Amygdala (tissue), 56 donors: ENCODE results near the gene ARMH3.

Experiments used
- DNase-seq, 56 donors: peaks; one replicate each; lab custom pipeline; 2025; lab: John Stamatoyannopoulos, UW

The ARMH3 gene, protein sequence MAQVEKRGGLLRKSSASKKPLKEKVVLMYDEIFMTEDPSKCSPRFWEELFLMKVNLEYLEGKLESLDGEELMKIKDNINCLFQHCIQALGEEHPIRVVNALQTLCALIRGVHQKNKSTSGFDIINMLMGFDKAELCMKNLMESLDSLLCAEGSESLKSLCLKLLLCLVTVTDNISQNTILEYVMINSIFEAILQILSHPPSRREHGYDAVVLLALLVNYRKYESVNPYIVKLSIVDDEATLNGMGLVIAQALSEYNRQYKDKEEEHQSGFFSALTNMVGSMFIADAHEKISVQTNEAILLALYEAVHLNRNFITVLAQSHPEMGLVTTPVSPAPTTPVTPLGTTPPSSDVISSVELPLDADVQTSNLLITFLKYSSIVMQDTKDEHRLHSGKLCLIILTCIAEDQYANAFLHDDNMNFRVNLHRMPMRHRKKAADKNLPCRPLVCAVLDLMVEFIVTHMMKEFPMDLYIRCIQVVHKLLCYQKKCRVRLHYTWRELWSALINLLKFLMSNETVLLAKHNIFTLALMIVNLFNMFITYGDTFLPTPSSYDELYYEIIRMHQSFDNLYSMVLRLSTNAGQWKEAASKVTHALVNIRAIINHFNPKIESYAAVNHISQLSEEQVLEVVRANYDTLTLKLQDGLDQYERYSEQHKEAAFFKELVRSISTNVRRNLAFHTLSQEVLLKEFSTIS

DNA sequence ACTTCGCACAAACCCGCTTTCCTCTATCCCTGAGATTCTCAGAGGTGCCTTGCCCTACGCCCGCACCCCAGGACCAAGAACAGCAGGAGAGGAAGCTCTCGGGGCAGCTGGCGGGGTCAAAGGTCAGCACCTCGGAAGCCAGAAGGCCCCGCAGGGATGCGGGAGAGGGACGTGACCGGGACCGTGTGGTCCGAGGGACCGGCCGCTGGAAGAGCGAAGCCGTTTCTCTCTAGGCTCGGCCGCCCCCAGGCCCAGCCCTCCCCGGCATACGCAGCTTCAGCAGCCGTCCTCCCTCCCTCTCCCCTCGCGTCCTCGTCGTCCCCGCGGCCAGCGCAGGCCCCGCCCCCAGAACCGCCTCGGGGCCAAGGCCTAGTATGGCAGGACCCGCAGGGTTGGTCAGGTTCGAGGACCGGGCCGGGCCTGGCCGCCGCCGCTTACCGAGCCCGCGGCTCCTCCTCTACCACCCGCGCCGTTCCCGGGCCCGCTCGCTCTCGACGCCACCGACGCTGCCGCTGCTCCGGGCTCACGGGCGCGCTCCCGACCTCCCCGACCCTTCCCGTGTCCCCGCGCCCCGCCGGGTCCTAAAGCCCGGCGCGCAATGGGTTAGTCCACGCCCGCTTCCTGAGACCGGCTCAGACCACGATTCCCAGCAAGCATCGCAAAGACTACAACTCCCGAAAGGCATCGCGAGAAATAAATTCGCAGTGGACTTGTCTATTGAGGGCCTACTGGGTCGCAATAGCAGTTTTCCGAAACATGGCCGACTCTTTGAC, at the start of gene ARMH3:
Gene ARMH3 (minus strand): TSS at position 527 of the 773 bp plus-strand sequence. CDS start 16,059 bp downstream, outside the sequence.
- peak; percentile 38 to 98 (median 91) for DNase-seq

DNA sequence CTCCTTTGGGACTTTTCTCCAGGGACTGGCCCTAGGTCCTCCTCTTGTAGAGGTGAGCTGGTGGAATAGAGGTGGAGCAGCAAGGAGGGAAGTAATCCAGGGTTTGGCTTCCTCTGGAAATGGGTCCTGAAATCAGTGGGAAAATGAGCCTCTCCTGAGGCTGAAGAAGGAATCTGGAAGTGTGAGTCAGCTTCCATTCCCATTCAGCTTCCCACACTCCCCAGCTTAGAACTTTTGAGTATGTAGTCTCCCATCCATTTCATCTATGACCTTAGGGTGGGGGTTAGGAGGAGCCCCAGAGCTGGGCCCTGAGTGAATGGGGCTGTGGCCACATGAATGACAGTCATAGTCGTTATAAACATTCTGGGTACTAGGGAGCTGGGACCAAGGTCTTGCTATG, 46.4 kb upstream of the ARMH3 start:
- no peak for DNase-seq

DNA sequence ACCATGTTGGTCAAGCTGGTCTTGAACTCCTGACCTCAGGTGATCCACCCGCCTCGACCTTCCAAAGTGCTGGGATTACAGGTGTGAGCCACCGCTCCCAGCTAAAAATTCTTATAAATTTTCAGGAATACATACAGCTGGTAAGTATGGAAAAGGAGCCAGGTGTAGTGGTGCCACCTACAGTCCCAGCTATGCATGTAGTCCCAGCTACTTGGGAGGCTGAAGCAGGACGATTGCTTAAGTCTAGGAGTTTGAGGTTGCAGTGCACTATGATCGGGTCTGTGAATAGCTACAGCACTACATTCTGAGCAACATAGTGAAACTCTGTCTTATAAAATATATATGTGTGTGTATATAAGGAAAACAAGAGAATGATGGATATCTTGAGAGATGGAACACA, 45.2 kb upstream of the ARMH3 start:
- no peak for DNase-seq

DNA sequence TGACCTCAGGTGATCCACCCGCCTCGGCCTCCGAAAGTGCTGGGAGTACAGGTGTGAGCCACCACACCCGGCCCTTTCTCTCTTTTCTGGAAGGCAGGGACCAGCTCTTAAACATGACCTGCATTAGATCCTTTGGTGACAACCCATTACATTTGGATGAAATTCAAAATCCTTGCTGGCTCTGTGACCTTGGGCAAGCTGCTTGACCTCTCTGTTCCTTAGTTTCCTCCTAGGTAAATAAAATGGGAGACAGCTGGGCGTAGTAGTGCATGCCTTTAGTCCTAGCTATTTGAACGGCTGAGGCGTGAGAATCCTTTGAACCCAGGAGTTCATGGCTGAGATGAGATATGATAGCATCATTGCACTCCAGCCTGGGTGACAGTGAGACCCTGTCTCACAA, 40.5 kb upstream of the ARMH3 start:
- DNase-seq = no peak

DNA sequence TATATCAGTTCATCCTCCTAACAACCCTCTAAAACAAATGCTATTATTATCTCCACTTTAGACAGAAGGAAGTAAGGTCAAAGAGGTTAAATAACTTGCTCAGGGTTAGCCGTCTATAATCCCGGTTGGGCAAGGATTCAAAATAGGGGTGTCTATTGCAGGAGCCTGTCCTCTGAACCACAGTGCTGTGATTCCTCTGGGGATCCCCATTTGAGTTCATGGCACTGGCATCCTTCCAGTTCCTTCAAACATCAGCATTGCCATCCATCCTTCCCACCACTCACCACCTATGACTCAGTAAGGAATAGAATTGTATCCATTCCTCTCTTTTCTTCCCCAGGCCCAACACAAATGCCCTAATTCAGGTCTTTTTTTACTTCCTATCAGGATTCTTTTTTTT, 34.8 kb upstream of the ARMH3 start:
- no peak for DNase-seq

DNA sequence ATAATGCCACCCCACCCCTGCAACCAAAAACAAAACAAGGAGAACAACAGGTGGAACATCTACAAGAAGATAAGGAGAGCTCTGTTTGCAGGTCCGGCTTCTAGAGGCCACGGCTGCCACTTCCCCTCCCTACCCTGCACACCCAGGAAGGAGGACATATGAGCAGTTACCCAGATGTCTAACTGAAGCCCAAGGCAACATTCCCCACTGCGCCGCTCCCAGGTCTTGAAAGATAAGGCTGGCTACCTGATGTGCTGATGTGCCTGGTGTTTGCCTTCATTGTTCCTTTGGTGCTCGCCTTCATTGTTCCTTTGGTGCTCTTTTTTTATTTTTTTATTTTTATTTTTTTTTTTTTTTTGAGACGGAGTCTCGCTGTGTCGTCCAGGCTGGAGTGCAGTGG, 30.2 kb upstream of the ARMH3 start:
- no peak for DNase-seq

DNA sequence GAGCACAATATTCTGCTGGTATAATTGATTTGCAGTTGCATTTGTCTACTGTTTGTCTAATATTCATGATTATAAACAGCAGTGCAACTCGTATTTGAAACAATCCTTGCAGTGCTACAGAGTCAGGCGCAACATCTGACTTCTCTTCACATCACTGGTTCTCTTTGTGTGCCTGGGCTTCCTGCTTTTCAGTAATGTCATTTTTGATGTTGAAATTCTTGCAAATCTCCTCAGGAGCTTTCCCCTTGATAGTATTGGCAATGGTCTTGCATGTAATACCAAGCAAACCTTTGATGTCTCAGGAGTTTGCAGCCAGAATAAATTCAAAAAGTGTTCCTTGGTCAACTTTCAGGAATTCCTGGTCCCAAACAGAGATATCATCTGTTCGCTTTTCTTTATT, 29.4 kb upstream of the ARMH3 start:
- no peak for DNase-seq

DNA sequence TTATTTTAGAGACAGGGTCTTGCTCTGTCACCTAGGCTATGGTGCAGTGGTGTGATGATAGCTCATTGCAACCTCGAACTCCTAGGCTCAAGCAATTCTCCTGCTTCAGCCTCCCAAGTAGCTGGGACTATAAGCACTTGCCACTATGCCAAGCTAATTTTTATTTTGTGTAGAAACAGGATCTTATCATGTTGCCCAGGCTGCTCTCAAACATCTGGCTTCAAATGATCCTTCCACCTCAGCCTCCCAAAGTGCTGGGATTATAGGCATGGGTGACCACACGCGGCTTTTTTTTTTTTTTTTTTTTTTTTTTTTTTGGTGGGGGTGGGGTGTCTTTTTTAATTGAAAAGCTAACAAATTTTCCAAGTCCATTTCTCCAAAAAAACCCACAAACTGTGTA, 27.6 kb upstream of the ARMH3 start:
- DNase-seq = no peak

DNA sequence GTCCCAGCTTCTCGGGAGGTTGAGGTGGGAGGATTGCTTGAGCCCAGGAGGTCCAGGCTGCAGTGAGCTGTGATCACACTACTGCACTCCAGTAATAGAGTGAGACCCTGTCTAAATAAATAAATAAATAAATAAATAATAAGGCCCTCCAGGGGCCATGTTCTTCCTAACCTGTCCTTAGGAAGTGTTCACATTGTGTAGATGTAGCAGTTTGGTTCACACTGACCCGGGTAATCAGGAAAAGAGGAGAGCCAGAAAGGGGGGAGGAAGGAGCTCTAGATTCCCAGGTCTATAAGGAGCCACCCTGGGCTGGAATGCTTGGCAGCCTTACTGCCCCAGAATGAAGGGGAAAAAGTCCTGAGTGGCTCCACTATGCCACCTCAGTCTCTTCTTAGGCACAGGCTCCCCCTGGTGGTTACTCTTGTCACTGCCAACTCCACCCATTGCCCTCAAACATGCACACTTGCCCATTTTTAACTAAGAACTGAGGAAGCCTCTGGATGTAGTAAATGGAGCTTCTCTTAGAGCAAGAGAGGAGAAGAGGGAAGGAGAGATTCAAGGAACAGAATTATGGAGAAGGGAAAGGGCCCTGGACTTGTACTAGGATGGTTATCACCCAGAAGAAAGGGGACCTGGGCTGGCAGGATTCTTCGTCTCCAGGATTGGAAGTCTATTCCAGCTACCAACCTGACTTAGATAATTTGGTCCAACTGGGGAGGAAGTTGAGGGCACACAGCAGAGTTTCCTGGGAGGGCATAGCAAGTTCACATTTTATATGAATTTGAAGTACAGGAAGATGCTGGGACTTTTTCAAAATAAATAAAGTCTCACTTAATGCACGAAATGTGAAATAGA, 16.9 kb upstream of the ARMH3 start:
- DNase-seq = peak in 52 of 56 donors; percentile 2 to 92 (median 52)

DNA sequence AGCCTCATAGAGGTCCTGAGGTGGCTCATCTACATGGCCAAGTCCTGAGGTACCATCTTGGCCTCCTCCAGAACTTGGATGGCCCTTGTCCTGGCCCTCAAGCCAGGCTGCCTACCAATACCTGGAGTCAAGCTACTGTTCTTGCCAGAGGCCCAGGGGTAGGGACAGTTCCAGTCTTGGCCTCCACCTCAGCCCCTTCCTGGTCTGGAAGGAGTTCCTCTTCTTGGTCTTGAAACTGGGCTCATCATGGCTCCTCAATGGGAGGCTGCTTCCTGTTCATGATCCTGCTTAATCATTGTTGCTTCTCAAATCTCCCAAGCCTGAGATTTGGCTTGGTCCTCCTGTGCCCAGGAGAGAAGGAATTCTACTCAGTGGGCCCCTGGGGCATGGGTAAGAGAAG, 13.1 kb upstream of the ARMH3 start:
- no peak for DNase-seq

DNA sequence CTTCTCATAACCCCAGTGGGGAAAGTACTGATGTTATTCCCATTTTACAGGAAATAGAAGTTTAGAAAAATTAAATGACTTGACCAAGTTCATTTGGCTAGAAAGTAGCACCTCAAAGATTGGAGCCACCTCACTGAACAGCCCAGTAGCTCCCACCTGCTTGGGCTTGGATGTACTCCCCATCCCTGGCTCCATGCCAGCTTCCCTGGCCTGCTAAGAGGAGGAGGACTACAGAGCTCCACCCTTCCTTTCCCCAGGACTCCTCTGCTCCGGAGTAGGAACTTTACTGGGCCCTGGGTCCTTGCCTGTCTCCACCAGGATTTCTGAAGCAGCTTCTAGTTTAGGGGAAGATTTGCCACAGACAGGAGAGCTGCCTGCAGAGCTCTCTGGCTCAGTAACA, 12.2 kb upstream of the ARMH3 start:
- peak in 1 of 56 donors; percentile 0 for DNase-seq

DNA sequence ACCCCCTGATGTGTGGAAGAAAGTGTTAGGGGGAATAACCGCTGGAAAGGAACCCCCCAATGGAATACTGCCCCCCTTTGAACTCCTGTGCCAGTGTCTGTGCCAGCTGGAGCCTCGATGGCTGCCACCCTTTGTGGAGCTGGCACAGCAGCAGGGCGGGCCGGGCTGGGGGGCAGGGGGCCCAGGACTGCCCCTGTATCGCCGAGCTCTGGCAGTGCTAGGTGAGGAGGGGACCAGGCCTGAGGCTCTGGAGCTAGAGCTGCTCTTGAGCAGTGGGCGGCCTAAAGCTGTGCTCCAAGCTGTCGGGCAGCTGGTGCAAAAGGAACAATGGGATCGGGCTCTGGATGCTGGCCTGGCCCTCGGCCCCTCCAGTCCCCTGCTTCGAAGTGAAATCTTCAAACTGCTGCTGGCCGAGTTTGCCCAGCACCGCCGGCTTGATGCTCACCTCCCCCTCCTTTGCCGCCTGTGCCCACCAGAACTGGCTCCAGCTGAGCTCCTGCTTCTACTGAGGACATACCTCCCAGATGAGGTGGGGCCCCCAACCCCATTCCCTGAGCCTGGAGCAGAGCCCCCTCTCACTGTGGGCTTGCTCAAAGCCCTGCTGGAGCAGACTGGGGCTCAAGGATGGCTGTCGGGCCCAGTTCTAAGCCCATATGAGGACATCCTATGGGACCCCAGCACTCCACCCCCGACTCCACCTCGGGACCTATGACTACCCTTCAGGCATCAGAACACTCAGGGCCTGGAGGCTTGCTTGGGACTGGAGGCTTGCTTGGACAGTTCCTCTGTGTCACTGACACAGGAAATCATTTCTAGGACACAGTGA, 11.3 kb upstream of the ARMH3 start:
- DNase-seq = no peak

DNA sequence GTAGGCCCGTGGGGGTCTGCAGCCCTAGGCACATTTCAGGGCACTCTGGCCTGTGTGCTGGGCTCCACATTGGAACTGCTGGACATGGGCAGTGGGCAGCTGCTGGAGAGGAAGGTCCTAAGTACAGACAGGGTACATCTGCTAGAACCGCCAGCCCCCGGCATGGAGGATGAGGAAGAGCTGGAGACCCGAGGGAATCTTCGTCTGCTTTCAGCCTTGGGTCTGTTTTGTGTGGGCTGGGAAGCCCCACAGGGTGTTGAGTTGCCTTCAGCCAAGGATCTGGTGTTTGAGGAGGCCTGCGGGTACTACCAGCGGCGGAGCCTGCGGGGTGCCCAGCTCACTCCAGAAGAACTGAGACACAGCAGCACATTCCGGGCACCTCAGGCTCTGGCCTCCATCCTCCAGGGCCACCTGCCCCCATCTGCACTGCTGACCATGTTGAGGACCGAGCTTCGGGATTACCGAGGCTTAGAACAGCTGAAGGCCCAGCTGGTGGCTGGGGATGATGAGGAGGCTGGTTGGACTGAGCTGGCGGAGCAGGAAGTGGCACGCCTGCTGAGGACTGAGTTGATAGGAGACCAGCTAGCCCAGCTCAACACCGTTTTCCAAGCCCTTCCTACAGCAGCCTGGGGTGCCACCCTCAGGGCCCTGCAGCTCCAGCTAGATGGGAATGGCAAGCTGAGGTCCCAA, 10.6 kb upstream of the ARMH3 start:
- no peak for DNase-seq

DNA sequence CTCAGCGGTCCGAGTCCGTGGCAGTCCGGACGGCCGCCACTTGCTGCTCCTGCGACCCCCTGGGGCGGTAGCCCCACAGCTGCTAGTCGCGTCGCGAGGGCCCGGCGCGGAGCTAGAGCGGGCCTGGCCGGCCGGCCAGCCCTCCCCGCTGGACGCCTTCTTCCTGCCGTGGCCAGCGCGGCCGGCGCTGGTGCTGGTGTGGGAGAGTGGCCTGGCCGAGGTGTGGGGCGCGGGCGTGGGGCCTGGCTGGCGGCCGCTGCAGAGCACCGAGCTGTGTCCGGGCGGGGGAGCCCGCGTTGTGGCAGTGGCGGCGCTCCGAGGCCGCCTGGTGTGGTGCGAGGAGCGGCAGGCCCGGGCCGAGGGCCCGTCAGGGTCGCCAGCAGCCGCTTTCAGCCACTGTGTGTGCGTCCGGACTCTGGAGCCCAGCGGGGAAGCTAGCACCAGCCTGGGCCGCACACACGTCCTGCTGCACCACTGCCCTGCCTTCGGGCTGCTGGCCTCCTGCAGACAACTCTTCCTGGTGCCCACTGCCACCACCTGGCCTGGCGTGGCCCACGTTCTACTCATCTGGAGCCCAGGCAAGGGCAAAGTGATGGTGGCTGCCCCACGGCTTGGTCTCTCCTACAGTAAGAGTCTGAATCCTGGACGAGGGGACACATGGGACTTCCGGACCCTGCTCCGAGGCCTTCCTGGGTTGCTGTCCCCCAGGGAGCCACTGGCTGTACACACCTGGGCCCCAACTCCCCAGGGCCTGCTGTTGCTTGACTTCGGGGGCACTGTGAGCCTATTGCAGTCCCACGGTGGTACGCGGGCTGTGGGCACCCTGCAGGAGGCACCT, 9.8 kb upstream of the ARMH3 start:
- peak in 11 of 56 donors; percentile 7 to 50 (median 29) for DNase-seq

DNA sequence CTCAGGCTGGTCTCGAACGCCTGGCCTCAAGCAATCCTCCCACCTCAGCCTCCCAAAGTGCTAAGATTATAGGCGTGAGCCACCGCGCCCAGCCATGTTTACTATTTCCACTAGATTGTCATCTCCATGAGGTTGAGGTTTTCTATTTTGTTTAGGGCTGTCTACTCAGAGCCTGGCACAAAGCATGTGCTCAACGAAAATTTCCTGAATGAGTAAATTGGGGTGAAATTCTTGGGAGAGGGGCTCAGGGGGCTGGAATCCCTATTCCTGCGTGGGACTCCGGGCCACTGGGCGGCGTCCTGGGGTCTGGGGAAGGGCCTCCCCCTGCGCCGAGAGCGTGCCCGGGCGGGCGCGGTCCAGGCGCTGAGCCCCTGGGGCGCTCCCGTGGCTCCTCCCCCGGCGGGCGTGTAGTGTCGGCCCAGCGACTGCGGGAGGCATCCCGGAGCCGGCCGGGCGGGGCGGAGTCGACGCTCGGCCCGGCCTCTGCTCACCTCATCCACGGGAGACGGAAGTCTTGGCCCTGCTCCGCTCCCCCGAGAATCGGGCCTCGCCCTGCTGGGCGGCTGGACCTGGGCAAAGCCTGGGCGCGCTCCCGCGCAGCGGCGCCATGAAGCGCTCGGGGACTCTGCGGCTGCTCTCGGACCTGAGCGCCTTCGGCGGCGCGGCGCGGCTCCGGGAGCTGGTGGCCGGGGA, 9.0 kb upstream of the ARMH3 start, which contains the start of gene HPS6:
Gene HPS6 (plus strand): TSS at position 482 of the 693 bp plus-strand sequence. CDS start 126 bp downstream, at position 608.
- DNase-seq = peak in 53 of 56 donors; percentile 10 to 87 (median 67)

DNA sequence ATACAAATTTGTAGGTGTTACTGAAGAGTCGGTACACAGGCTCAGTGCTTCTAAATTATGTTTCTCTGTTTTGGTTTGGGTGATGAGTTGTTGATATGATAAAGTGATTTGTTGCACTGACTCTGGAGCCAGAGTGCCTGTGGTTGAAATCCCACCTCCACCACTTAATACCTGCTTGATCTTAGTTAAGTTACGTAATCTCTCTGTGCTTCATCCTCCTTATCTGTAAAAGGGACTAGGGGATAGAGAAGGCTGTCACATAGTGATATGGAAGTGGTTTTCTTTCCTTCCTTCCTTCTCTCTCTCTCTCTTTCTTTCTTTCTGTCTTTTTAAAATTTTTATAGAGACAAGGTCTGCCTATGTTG, 8.5 kb upstream of the ARMH3 start:
- no peak for DNase-seq

DNA sequence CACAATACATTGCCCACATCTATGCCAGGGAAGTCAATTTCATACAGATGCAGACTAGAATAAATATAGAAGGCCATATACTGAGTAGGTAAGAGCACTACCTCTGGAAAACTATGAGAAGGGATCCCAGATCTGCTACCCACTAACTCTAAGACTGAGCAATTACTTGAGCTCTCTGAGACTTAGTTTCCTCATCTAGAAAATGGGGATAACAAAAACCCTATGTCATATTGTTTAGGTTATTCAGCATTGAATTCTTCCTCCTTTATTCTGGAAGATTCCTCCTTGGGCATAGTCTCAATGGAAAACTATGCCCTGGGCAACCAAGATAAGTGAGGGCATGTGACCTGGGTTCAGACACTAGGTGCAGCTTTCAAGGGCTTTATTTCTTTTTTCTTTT, 4.0 kb upstream of the ARMH3 start:
- no peak for DNase-seq
